ENCODE results near the gene PIGZ.
"Not testable (repeated sequence)": the region's sequence is repeated elsewhere in the genome, so short reads cannot be mapped to it uniquely, and the experiment has no call there.

The PIGZ gene

DNA sequence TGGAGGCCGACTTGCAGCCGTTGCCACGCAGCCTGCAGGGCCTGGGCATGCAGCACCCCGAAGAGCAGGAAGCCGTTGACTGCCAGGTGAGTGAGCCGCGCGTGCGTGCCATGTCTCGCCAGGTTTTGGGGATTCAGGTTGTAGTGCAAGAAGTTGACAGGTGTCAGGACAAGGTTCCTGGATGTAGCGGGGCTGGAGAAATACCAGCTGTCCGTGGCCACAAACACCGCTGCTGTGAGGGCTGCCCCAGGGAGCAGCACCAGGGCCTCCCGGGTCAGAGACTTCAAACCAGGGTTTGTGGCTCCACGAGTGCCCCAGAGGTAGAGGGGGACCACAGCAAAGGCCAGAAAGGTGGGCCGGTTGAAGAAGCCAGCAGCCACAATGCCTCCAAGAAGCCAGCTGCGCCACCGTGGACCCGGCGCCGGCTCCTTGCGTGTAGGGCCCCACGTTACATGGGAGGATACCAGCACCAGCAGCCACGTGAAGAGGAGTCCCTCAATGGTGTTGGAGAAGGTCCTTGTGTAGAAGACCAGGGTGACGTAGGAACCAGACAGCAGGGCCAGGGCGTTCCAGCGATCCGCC, 20.7 kb downstream of the PIGZ start:
- DNase-seq, result no peak

DNA sequence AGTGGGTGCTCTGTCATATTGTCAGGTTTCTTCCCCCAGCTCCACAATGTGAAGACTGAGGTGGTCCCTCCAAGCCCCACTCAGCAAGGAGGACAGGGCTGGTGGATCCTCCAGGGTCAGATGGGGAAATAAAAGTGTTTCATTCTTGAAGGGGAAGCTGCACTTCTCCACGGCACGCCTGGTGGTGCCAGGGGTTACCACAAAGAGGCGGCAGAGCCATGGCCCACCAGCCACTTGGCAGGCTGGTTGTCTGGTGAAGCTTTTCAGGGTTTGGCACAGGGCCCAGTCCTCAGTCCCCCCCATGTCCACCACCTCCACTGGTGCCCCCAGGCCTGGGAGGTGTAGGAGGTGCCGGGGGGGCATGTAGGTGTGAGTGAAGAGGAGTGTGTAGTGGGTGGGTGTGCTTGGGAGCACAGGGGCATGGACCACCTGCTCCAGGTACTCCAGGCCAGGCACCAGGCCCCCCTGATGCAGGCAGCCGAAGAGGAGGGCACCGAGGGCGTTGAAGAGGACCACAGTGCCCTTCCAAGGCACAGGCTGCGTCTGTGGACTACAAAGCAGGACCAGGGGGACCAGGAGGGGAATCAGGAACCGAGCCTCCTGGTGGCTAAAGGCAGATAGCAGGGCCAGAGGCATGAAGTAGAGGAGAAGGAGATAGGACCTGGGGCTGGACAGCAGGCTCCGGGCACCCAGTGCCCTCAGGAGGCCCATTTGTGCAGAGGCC, 21.3 kb downstream of the PIGZ start:
- no peak for DNase-seq

DNA sequence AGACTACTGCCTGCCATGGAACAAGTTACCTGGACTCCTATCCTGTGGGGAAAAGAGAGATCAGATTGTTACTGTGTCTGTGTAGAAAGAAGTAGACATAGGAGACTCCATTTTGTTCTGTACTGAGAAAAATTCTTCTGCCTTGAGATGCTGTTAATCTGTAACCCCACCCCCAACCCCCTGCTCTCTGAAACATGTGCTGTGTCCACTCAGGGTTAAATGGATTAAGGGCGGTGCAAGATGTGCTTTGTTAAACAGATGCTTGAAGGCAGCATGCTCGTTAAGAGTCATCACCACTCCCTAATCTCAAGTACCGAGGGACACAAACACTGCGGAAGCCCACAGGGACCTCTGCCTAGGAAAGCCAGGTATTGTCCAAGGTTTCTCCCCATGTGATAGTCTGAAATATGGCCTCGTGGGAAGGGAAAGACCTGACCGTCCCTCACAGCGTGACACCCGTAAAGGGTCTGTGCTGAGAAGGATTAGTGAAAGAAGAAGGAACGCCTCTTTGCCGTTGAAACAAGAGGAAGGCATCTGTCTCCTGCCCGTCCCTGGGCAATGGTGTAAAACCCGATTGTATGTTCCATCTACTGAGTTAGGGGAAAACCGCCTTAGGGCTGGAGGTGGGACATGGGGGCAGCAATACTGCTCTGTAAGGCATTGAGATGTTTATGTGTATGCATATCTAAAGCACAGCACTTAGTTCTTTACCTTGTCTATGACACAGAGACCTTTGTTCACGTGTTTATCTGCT, 24.4 kb downstream of the PIGZ start:
- not testable (repeated sequence) for DNase-seq

DNA sequence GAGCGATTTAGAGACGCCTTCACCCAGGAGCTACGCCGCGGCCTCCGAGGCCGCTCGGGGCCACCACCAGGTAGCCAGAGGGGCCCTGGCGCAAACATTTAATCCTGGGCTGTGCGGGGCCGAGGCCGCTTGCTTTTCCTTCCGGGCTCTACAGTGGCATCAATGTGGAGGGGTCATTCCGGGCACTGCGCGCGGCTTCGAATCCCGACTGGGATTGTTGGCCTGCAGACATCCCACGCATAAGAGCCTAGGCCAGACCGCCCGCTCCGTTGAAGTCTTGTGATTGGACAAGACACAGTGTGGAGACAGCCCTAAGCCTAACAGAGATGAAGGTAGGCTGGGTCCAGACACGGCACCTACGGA, 25.7 kb downstream of the PIGZ start:
- no peak for DNase-seq

DNA sequence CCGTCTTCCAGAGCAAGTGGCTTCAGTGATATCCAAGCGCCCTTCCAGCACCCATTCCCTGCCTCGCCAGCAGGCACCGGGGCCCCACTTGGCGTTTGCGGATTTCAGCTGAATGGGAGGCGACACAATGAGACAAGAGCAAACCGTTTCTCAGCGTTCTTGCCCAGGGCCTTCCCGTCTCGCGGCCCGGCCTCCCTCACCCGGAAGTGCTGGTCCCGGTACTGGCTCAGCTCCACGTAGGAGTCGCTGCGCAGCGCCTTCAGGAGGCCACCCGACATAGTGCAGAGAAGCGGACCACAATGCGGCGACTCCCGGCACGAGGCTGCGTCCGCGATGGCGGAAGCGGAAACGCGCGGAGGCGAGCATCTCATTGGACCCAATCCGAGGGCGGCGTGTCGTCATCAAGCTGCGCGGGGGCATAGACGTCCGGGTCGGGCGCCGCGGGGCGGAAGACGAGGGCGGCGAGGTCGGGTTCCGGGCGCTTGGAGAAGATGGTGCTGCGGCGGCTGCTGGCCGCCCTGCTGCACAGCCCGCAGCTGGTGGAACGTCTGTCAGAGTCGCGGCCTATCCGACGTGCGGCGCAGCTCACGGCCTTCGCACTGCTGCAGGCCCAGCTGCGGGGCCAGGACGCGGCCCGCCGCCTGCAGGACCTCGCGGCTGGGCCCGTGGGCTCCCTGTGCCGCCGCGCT, 26.3 kb downstream of the PIGZ start, which contains the start of gene NCBP2:
NCBP2 (minus strand) TSS at position 303 of the 689 bp plus-strand sequence; CDS start at position 278, 25 bp downstream.
- peak; percentile 96 for DNase-seq

DNA sequence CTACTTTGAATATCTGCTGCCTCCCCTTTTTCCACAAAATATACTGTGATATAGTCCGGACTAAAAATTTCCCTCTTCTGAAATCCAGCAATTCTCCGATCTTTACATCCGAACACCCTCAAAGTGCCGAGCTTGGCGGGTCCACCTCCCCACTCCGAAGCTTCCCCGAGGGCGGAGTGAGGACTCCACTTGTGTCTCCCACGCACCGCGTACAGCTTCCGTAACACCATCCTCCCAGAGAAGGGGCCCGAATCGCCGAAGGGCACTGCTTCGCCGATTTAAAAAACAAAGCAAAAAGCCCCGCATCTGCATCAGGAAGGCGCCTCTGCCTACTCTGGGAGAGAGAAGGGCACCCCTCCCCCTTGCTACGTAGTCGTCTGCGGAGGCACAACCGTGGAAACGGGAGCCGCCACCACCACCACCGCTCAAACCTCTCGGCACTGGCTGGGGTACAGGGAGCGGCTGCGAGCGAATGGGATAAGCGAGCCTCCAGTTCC, 26.9 kb downstream of the PIGZ start:
- DNase-seq, result no peak

DNA sequence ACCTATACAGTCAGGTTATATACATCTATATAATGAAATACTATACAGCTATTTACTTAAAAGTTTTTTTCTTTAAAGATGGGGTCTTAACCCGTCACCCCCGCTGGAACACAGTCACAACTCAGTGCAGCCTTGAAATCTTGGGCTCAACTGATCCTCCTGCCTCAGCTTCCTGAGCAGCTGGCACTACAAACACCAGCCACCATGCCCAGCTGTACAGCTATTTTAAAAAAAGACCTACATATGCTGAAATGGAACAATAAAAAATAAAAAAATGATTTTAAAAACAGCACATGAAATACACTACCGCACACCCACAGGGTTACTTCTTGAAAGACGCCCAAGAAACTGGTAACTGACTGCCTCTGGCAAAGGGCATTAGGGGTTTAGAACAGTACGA, 30.1 kb downstream of the PIGZ start:
- no peak for DNase-seq

DNA sequence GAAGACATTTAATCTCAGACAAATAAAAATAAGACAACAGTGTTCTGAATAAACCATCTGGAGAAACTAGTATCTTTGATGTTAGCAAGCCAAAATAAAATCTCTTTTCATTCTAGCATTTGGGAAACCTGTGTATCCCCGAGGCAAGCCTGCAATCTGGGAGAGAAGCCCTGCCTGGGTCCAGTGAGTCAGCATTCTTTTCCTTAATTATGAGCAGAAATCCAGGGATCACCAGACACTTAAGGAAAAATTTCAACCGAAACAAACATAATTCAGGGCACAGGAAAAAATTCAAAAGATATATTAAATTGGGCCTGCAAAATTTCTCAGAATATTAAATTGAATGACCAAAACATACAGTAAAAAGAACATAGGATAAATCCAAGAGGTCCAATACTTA, 30.5 kb downstream of the PIGZ start:
- no peak for DNase-seq

DNA sequence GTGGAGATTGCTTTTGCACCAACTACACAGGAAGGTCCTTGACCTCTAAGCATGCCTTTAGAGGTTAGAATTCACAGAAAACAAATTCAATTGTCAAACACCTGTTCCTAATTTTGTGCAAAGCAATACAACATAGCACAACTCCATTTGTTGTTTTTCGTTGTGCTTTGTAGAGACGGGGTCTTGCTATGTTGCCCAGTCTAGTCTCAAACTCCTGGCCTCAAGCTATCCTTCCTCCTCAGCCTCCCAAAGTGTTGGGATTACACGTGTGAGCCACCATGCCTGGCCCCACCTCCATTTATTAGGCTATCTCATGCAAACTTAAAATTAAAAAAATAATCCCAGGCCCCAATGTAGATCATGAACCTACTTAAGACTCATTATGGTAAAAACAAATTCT, 32.3 kb downstream of the PIGZ start:
- no peak for DNase-seq

DNA sequence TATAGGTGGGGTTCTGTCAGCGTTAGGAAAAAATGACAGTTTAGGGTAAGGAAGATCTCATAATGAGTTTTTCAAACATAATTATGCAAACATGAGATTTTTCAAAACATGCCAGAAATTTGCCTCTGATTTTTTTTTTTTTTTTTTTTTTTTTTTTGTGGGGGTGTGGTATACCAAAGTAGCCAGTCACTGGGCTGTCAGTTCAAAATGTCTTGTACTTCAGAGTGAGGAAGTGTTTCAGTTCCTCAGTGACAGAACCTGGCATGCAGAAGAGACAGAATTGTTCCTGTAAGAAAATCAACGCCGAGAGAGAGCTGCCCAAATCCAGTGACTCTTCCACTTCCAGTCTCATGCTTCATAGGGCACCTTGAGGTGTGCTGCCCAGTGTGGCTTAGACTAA, 36.0 kb downstream of the PIGZ start:
- DNase-seq, result no peak

DNA sequence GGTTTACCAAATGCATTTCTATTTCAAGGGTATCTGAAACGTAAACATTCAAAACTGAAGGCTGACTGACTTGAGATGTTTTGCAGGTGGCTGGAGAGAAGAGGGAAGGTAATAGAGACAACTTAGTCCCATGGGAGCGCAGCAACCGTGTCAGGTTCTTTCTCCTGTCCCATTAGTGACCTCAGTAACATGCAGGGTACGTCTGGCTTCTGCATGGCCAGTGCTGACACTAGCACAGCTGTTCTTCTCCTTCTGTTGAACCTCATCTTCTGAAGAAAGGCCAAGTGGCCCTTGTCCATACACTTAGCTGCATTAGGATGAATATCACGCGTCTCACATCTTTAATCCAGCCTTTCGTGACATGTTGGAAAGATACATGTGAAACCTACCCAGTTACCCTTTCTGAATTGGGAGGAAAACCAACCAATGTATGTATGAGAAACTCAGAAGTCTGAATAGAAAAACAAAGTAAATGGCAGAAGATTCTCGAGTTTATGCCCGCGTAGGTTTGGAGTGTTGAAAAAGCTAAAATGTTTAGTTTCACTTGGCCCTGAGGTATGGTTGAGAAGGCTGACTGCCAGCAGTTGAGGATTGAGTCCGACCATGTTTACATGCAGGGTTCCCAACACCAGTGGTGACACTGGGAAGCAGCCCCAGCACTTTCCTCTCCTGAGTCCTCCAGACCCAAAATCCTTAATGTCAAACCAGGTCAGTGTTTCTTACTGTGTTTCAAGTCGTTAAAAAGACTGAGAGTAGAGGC, 36.6 kb downstream of the PIGZ start:
- no peak for DNase-seq

DNA sequence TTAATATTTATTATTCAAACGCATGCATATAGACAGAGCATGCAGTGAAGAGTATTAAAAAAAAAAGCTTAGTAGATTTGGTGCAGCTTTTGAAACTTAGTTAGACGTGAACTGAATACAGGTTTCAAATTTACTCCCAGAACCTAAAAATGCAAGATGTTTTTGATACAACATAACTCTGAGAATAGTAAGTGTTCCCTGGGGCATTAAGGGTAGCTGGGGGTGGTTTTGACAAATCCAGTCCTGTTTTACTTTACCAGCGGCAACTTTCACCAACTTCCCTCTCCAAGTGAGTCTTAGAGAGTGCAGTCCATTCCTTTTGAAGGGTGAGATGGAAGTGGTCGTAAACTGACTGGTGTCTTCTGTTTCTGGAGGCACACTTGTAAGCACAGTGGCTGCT, 37.5 kb downstream of the PIGZ start:
- no peak for DNase-seq

DNA sequence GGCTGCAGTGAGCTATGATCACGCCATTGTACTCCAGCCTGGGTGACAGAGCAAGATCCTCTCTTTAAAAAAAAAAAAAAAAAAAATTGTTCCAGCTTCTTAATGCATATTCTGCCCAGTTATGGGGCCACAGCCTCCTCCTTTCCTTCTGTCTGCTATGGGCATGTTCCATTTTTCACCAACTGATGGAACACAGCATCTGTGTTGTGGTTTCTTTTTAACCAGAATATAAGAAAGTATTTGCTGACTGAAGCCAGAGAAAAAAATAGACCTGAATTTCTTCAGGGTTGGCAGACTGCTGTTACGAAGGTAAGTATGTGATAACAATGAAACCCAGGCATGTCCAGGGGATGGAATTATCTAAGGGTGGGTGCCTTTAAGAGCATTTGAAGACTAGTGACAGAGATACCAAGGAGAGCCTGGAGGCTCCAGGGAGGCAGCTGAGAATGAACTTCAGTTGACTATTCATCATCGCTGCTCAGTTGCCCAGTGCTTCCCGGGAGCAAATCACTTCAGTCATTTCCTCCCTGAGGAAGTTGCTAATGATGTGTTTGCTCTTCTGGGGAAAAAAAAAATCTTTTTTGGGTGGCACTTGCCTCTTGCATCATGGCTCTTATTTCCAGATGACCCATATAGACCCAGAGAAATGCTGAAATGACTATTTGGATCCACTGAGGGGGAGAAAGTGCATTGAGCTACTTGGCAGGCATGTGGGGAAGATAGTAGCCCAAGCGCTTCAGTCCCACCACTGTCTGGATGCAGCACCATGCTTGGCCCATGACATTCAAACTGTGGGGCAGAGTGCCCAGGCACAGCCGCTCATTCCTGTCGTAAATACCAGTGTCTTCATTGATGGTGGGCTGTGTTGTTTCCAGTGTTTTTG, 40.8 kb downstream of the PIGZ start:
- DNase-seq, result no peak

DNA sequence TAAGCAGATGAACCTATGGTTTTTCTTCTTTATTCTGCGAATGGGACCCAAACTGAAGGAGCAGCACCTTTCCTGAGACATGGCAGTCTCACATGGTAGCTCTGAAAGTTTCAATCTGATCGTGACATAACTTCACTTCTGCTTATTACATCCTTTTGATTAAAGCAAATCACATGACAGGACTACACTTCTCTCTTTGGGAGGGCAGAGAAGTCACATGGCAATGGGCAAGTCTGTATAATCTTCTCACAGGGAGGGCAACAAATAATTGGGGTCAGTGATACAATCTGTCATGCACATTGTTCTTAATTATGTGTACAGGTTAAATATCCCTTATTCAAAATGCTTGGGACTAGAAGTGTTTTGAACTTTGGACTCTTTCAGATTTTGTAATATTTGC, 47.9 kb downstream of the PIGZ start:
- no peak for DNase-seq

DNA sequence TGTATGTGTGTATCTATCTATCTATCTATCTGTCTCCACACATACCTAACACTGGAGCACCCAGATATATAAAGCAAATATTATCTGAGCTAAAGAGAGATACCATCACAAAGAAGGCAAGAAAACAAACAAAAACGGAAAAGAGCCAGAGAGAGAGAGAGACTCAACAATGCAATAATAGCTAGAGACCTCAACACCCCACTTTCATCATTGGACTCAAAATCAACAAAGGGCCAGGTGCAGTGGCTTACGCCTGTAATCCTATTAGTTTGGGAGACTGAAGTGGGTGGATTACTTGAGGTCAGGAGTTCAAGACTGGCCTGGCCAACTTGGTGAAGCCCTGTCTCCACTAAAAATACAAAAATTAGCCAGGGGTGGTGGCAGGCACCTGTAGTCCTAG, 49.7 kb downstream of the PIGZ start:
- DNase-seq, result no peak

DNA sequence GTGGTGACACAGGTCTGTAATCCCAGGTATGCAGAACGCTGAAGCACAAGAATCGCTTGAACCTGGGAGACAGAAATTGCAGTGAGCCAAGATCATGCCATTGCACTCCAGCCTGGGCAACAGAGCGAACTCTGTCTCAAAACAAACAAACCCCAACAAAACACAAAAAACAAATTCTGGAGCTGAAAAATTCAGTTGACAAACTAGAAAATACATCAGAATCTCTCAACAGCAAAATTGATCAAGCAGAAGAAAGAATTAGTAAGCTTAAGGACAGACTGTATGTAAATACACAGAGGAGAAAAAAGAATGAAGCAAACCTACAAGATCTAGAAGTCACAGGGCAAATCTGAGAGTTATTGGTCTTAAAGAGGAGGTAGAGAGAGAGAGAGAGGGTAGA, 51.6 kb downstream of the PIGZ start:
- DNase-seq, result no peak

DNA sequence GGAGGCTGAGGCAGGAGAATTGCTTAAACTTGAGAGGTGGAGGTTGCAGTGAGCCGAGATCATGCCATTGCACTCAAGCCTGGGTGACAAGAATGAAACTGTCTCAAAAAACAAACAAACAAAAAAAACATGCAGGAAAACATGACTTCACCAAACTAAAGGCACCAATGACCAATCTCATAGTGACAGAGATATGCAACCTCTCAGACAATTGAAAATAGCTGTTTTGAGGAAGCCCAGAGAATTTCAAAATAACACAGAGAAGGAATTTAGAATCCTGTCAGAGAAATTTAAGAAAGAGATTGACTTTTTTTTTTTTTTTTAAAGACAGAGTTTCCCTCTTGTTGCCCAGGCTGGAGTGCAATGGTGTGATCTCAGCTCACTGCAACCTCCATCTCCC, 52.4 kb downstream of the PIGZ start:
- DNase-seq, result no peak

DNA sequence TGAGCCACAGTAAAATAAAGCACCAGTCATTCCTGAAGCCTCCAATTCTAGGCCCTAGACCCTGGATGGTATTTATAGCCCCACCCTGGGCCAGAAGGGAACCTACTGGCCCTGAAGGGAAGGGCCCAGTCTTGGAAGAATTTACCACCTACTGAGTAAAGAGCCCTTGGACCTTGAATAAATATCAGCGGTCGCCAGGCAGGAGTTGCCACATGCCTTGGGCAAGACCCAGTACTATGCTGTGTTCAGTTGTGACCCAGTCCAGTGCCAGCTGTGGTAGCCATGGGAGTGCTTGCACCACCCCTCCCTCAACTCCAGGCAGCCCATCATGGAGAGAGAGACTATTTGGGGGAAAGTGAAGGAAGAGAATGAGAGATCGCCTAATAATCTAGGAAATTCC, 53.3 kb downstream of the PIGZ start:
- no peak for DNase-seq

DNA sequence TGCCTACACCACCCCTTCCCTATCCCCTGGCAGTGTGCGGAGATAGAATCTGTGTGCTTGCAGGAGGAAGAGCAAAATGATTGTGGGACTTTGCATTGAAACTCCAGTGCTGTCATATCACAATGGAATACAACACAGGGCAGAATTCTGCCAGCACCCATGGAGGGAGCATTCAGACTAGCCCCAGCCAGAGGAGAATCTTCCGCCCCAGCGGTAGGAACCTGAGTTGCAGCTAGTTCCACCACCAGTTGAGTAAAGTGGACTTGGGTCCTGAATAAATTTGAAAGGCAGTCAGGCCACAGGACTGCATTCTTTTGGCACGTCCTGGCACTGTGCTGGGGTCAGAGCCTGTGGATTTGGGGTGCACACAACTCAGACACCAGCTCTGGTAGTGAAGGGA, 53.8 kb downstream of the PIGZ start:
- DNase-seq, result no peak

DNA sequence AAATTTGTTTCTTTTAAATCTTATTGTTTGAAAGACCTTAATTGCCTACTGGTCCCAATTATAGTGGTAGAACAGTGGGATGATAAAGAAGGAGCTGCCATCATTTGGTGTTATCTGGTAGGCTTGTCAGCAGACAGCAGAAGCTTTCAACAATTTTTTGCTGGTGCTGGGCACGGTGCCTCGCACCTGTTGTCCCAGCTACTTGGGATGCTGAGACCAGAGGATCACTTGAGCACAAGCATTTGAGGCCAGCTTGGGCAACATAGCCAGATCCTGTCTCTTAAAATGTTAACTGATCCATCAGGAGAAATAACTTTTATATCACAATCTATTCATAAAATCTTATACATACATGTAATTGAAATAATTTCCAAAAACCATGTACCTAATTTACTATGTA, 64.9 kb downstream of the PIGZ start:
- DNase-seq, result no peak

DNA sequence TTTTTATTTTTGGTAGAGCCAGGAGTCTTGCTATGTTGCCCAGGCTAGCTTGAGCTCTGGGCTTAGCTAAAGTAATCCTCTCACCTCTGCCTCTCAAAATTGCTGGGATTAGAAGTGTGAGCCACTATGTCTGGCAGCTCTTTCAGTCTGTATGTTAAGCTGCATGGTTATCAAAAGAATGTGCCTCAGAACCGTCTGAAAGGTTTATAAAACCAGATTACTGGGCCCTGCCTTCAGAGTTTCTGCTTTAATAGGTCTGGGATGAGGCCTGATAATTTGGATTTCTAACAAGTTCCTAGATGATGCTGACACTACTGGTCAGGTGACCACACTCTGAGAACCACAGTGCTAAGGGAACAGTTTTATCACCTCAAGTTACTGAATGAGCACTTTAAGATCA, 66.3 kb downstream of the PIGZ start:
- no peak for DNase-seq

DNA sequence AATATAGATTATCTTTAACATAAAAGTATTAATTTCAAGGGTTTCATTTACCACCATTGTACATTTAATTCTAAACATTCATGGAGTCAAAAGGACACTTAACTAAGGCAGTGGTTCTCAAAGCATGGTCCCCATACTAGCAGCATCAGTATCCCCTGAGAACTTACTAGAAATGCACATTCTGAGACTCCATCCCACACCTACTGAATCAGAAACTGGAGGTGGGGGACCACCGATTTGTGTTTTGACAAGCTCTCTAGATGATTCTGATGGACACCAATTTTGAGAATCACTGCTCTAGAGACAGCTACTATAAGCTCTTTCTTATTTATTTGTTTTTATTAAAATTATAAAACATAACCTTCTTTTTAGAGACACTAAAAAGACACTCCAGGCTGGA, 66.9 kb downstream of the PIGZ start:
- no peak for DNase-seq

All from NCI-H446 treated with DMSO at 0.1 percent for 48 hours (cell line).